Sigmoid colon (tissue), 4 donors: ENCODE measurements around the gene FBXL17.

ENCODE experiments used
- EP300 ChIP-seq, 4 donors: sonication (generic); formaldehyde crosslinking; IDR thresholded peaks; one replicate each; pipeline ENCODE4 v1.6.1; 2017; ENCODE audit warnings: antibody characterized with exemption in 4 of 4
- POLR2A ChIP-seq, 2 donors: fragments of 450-650 bp; IDR thresholded peaks; one replicate each; pipeline ENCODE4 v1.6.1; 2016; ENCODE audit warnings: antibody characterized with exemption in 2 of 2, mild to moderate bottlenecking in 2 of 2, moderate library complexity in 2 of 2
- TF ChIP-seq, protein P1 (sequence below), 4 experiments: fragments of 450-650 bp in 3 of 4; fragments of 200-600 bp in 1 of 4; IDR thresholded peaks; one replicate each; pipeline ENCODE4 v1.5.1; 2016 to 2019; ENCODE audit warnings: antibody characterized with exemption in 4 of 4, mild to moderate bottlenecking in 3 of 4, moderate library complexity in 2 of 4

- TF ChIP-seq, protein P1, sequence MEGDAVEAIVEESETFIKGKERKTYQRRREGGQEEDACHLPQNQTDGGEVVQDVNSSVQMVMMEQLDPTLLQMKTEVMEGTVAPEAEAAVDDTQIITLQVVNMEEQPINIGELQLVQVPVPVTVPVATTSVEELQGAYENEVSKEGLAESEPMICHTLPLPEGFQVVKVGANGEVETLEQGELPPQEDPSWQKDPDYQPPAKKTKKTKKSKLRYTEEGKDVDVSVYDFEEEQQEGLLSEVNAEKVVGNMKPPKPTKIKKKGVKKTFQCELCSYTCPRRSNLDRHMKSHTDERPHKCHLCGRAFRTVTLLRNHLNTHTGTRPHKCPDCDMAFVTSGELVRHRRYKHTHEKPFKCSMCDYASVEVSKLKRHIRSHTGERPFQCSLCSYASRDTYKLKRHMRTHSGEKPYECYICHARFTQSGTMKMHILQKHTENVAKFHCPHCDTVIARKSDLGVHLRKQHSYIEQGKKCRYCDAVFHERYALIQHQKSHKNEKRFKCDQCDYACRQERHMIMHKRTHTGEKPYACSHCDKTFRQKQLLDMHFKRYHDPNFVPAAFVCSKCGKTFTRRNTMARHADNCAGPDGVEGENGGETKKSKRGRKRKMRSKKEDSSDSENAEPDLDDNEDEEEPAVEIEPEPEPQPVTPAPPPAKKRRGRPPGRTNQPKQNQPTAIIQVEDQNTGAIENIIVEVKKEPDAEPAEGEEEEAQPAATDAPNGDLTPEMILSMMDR (IDR thresholded peaks at IDR 0.05) = no peak
- TF ChIP-seq POLR2A (IDR thresholded peaks at IDR 0.05) (no peak), EP300 (IDR thresholded peaks at IDR 0.05) (no peak)
Observed at GRCh38 chr5:108276187-108277050, 105.5 kb downstream of the FBXL17 start.
